Muscle layer of duodenum (tissue), 2 donors: ENCODE results near the gene RASGEF1B.

Experiments
- H3K27ac ChIP-seq: one replicate; pipeline ENCODE4 v1.7.0; 2013; ENCODE audit warnings: mild to moderate bottlenecking, low read length
- H3K27me3 ChIP-seq: one replicate; pipeline ENCODE4 v1.7.0; 2013; ENCODE audit warnings: low read depth, mild to moderate bottlenecking, control low read depth, low read length
- H3K36me3 ChIP-seq, 2 donors: one replicate each; pipeline ENCODE4 v1.7.0; 2013; ENCODE audit warnings: low read length in 2 of 2, control low read depth in 1 of 2, mild to moderate bottlenecking in 1 of 2; ENCODE audit not compliant: insufficient read depth in 2 of 2, control insufficient read depth in 1 of 2
- H3K4me1 ChIP-seq, 2 donors: one replicate each; pipeline ENCODE4 v1.7.0; 2013; ENCODE audit warnings: low read length in 2 of 2, mild to moderate bottlenecking in 2 of 2, control low read depth in 1 of 2, moderate library complexity in 1 of 2; ENCODE audit not compliant: insufficient read depth in 2 of 2, control insufficient read depth in 1 of 2
- H3K4me3 ChIP-seq, 2 donors: one replicate each; pipeline ENCODE4 v1.7.0; 2013; ENCODE audit warnings: low read length in 2 of 2, low read depth in 1 of 2, mild to moderate bottlenecking in 1 of 2
- H3K9me3 ChIP-seq, 2 donors: one replicate each; pipeline ENCODE4 v1.7.0; 2013; ENCODE audit warnings: low read length in 2 of 2, control low read depth in 1 of 2, mild to moderate bottlenecking in 1 of 2; ENCODE audit not compliant: control insufficient read depth in 1 of 2
- donor health status: healthy.

RASGEF1B gene

GRCh38 chr4:81428002-81428401 lies 43.7 kb downstream of the RASGEF1B start:
- Histone ChIP-seq H3K9me3 (no peaks in the 10 kb centered on the region), H3K4me3 (no peak overlapping the region), H3K36me3 (peaks cover 20 to 23% of the 10 kb centered on the region in 2 donors), H3K4me1 (no peaks in the 10 kb centered on the region), H3K27ac (no peak overlapping the region), H3K27me3 (no peaks in the 10 kb centered on the region)

GRCh38 chr4:81427344-81427821 lies 44.3 kb downstream of the RASGEF1B start:
- peaks cover 18 to 19% of the 10 kb centered on the region in 2 donors for H3K36me3 ChIP-seq
- H3K4me3 ChIP-seq = no peak overlapping the region
- H3K27ac ChIP-seq = no peak overlapping the region
- no peaks in the 10 kb centered on the region for H3K4me1 ChIP-seq
- no peaks in the 10 kb centered on the region for H3K27me3 ChIP-seq
- no peaks in the 10 kb centered on the region for H3K9me3 ChIP-seq

GRCh38 chr4:81426770-81427289 lies 44.9 kb downstream of the RASGEF1B start:
- Histone ChIP-seq H3K9me3 (no peaks in the 10 kb centered on the region), H3K4me1 (peaks cover 0 to 3% of the 10 kb centered on the region in 2 donors), H3K27ac (no peak overlapping the region), H3K36me3 (peaks cover 12 to 14% of the 10 kb centered on the region in 2 donors), H3K27me3 (no peaks in the 10 kb centered on the region), H3K4me3 (no peak overlapping the region)

- H3K4me3 ChIP-seq = no peak overlapping the region
- no peaks in the 10 kb centered on the region for H3K27me3 ChIP-seq
- H3K4me1 ChIP-seq = peaks cover 0 to 5% of the 10 kb centered on the region in 2 donors
- H3K36me3 ChIP-seq = peaks cover 6 to 12% of the 10 kb centered on the region in 2 donors
- no peak overlapping the region for H3K27ac ChIP-seq
- H3K9me3 ChIP-seq = no peaks in the 10 kb centered on the region
Measured at GRCh38 chr4:81424816-81425755, 46.6 kb downstream of the RASGEF1B start.

- H3K9me3 ChIP-seq = no peaks in the 10 kb centered on the region
- no peak overlapping the region for H3K27ac ChIP-seq
- no peak overlapping the region for H3K4me3 ChIP-seq
- peaks cover 0 to 5% of the 10 kb centered on the region in 2 donors for H3K4me1 ChIP-seq
- H3K36me3 ChIP-seq = peaks cover under 1 to 12% of the 10 kb centered on the region in 2 donors
- no peaks in the 10 kb centered on the region for H3K27me3 ChIP-seq
Measured at GRCh38 chr4:81424336-81424735, 47.4 kb downstream of the RASGEF1B start.

GRCh38 chr4:81422595-81422994 lies 49.1 kb downstream of the RASGEF1B start:
- no peaks in the 10 kb centered on the region for H3K27me3 ChIP-seq
- no peak overlapping the region for H3K27ac ChIP-seq

GRCh38 chr4:81421346-81422218 lies 50.1 kb downstream of the RASGEF1B start:
- H3K4me1 ChIP-seq = peaks cover 0 to 5% of the 10 kb centered on the region in 2 donors
- no peaks in the 10 kb centered on the region for H3K9me3 ChIP-seq
- no peaks in the 10 kb centered on the region for H3K36me3 ChIP-seq
- H3K27me3 ChIP-seq = no peaks in the 10 kb centered on the region
- H3K27ac ChIP-seq = peak overlapping the region; percentile 49
- no peak overlapping the region for H3K4me3 ChIP-seq

More at GRCh38 chr4:81422595-81422994, 49.1 kb downstream of the RASGEF1B start:
- Histone ChIP-seq H3K4me1 (peaks cover 0 to 5% of the 10 kb centered on the region in 2 donors), H3K36me3 (peaks cover 0 to 5% of the 10 kb centered on the region in 2 donors), H3K9me3 (no peaks in the 10 kb centered on the region), H3K4me3 (no peak overlapping the region)

GRCh38 chr4:81418572-81418971 lies 53.1 kb downstream of the RASGEF1B start:
- Histone ChIP-seq H3K27me3 (no peaks in the 10 kb centered on the region), H3K27ac (no peak overlapping the region), H3K4me3 (no peak overlapping the region), H3K4me1 (peaks cover 0 to 5% of the 10 kb centered on the region in 2 donors), H3K9me3 (no peaks in the 10 kb centered on the region), H3K36me3 (no peaks in the 10 kb centered on the region)

- Histone ChIP-seq H3K27me3 (no peaks in the 10 kb centered on the region), H3K4me1 (no peaks in the 10 kb centered on the region), H3K9me3 (no peaks in the 10 kb centered on the region), H3K27ac (no peak overlapping the region), H3K4me3 (no peak overlapping the region), H3K36me3 (no peaks in the 10 kb centered on the region)
Measured at GRCh38 chr4:81412946-81413495, 58.7 kb downstream of the RASGEF1B start.

- H3K9me3 ChIP-seq = no peaks in the 10 kb centered on the region
- H3K27me3 ChIP-seq = no peaks in the 10 kb centered on the region
- no peaks in the 10 kb centered on the region for H3K4me1 ChIP-seq
- H3K36me3 ChIP-seq = no peaks in the 10 kb centered on the region
- H3K4me3 ChIP-seq = no peak overlapping the region
- no peak overlapping the region for H3K27ac ChIP-seq
Measured at GRCh38 chr4:81410680-81411079, 61.0 kb downstream of the RASGEF1B start.
